Measurements from ENCODE around the gene CCN2.

GRCh38 chr6:131929264-131929663, 21.9 kb downstream of the CCN2 start:
- peak; percentile 60 to 77 (median 72) for TF ChIP-seq CTCF (IDR thresholded peaks at IDR 0.05; ENCODE audit: control extremely low read depth in 1 of 3, insufficient read depth in 1 of 3, low read depth in 1 of 3, low read length in 3 of 3)
- TF ChIP-seq TAF1 (IDR thresholded peaks at IDR 0.05; ENCODE audit: low read depth, low read length), result no peak
- no peak for TF ChIP-seq EP300 (IDR thresholded peaks at IDR 0.05; ENCODE audit: borderline replicate concordance in 1 of 2, low read depth in 2 of 2, low read length in 2 of 2)
- no peak for TF ChIP-seq CREB1 (IDR thresholded peaks at IDR 0.05)
- no peak for TF ChIP-seq POLR2A (IDR thresholded peaks at IDR 0.05; ENCODE audit: control extremely low read depth in 1 of 2, low read depth in 2 of 2, low read length in 2 of 2)
- no peak for TF ChIP-seq RFX5 (IDR thresholded peaks at IDR 0.05; ENCODE audit: borderline replicate concordance, low read depth, low read length)
- TF ChIP-seq, protein P1, sequence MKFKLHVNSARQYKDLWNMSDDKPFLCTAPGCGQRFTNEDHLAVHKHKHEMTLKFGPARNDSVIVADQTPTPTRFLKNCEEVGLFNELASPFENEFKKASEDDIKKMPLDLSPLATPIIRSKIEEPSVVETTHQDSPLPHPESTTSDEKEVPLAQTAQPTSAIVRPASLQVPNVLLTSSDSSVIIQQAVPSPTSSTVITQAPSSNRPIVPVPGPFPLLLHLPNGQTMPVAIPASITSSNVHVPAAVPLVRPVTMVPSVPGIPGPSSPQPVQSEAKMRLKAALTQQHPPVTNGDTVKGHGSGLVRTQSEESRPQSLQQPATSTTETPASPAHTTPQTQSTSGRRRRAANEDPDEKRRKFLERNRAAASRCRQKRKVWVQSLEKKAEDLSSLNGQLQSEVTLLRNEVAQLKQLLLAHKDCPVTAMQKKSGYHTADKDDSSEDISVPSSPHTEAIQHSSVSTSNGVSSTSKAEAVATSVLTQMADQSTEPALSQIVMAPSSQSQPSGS (IDR thresholded peaks at IDR 0.05; ENCODE audit: low read length), result no peak
